ENCODE data around the gene PTGES2.
A peak's percentile ranks its signal among the peaks of the same experiment; 100 is the strongest.
"Not testable (repeated sequence)": the region's sequence is repeated elsewhere in the genome, so short reads cannot be mapped to it uniquely, and the experiment has no call there.

Gene PTGES2

DNA sequence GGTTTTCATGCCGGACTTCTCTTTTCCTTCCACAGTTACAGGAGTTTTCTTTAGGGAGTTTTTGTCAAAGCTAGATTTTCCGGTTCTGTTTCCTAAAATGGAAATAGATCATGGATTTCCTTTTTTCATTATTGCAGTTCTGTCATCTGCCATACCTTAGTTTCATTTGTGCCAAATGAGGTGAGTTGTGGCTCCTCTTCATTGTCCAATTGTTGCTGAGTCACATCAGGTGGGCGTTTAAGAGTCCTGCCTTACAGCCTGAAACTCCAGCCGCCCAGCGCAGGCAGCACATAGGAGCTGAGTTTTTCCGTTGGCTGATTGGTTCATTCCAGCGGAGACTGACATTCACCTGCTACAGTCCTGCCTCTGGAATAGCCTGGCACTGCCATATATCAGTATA lies 45.4 kb downstream of the PTGES2 start:
- Histone ChIP-seq H3K9me3 (replicated peaks in 1 of 11) (no peaks in the 10 kb centered on the region), H3K27ac (peak overlapping the region in 7 of 11 experiments; percentile 0 to 60 (median 29); a peak in 11 of 22 replicates), H3K27me3 (no peaks in the 10 kb centered on the region), H3K4me1 (peaks cover 23 to 65% (median 55%) of the 10 kb centered on the region in 10 experiments), H3K4me3 (no peak overlapping the region), H4K20me1 (peaks cover 46 to 100% (median 96%) of the 10 kb centered on the region in 11 experiments; a peak in 21 of 22 replicates), H3K4me2 (peak overlapping the region; percentile 33 to 78 (median 64)), H3K36me3 (peaks cover 9 to 79% (median 53%) of the 10 kb centered on the region in 11 experiments; a peak in 21 of 22 replicates), H3K9ac (peak overlapping the region in 7 of 11 experiments; percentile 10 to 37 (median 22); a peak in 9 of 22 replicates)
- TF ChIP-seq Cebpa-rat (IDR thresholded peaks at IDR 0.05) = no peak

DNA sequence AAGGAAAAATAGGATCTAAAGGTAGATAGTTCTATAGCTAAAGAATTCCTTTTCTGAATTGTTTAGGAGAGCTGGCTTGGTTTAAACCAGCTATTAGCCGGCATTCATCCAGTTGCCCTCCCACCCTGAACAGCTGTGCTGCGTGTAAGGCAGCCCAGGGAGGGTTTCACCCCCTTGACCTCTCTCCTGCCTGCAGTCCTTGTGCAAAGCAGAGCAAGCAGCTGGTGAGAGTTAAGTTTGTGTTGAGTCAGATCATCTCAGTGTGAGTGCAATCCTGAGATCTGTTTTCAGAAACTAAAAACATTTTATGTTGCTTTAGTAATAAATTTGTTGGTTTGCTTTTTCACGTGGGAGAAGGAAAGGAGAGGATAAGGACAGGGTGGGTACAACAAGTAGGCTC lies 46.5 kb downstream of the PTGES2 start:
- Histone ChIP-seq H3K4me3 (no peak overlapping the region), H3K27ac (peak overlapping the region in 9 of 11 experiments; percentile 0 to 60 (median 21); a peak in 11 of 22 replicates), H3K9ac (peak overlapping the region in 6 of 11 experiments; percentile 5 to 47 (median 22); a peak in 6 of 22 replicates), H3K4me2 (peak overlapping the region; percentile 33 to 78 (median 64)), H3K9me3 (replicated peaks in 1 of 11) (no peaks in the 10 kb centered on the region), H3K36me3 (peaks cover 8 to 80% (median 55%) of the 10 kb centered on the region in 11 experiments; a peak in 21 of 22 replicates), H3K4me1 (peaks cover 23 to 70% (median 58%) of the 10 kb centered on the region in 10 experiments), H3K27me3 (no peaks in the 10 kb centered on the region), H4K20me1 (peaks cover 46 to 100% (median 95%) of the 10 kb centered on the region in 11 experiments; a peak in 21 of 22 replicates)
- no peak for TF ChIP-seq Cebpa-rat (IDR thresholded peaks at IDR 0.05)

DNA sequence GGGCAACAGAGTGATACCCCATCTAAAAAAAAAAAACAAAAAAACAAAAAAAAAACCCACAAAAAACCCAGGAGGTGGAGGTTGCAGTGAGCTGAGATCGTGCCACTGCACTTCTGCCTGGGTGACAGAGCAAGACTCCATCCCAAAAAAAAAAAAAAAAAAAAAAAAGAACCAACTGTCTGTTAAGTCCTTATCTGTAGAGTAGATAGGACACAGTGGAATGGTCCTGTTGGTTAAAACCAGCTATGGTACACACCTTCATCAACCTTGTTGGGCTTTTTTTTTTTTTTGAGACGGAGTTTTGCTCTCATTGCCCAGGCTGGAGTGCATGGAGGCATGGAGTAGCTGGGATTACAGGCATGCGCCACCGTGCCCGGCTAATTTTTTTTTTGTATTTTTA lies 47.3 kb downstream of the PTGES2 start:
- Histone ChIP-seq H3K4me3 (no peak overlapping the region), H4K20me1 (peaks cover 38 to 100% (median 93%) of the 10 kb centered on the region in 11 experiments; a peak in 21 of 22 replicates), H3K27ac (peak overlapping the region in 1 of 11 experiments; percentile 60; a peak in 1 of 22 replicates)

DNA sequence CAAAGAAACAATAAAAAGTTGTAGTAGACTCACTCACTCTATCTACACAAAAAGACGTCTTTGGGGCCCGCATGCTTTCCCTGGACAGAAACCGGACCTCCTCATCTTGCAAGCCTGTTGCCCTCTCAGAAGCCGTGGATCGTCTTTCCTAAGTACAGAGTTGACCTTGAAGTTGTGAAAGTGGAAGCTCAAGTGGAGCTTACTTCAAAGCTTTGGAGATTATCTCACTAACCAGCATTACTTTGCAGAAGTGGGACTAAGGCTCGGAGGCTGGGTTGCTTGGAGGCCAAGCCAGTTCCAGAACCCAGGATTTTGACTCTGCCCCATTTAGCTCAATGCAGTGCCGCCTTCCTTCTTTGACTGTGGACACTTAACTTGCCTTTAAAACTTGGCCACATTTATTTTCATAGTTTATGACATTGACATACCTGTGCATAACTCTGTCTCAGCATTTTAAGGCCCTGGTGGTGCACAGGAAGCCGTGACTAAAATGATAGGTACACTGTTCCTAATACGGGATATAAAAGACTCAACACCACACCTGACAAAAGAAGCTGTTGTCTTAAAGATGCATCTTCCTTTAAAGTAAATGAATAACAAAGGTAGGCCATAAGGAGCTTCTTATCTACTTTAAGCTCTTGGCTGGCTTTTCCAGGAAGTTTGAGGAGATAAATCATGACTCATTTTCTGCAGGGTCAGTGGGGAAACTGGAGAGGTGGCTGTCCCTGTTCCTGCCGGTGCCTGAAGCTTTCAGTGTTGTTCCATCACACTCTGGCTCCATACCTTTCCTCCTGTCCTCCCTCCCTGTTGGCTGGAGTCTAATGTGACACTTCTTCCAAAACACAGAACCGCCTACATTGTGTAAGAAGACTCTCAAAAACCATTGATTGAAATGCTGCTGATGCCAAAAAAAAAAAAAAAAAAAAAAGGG lies 48.8 kb downstream of the PTGES2 start:
- no peaks in the 10 kb centered on the region for H3K27me3 ChIP-seq
- H3K9me3 ChIP-seq (replicated peaks in 1 of 11) = no peaks in the 10 kb centered on the region
- H3K36me3 ChIP-seq = peaks cover 0 to 82% (median 59%) of the 10 kb centered on the region in 11 experiments; a peak in 18 of 22 replicates
- H3K4me2 ChIP-seq = peak overlapping the region in 6 of 11 experiments; percentile 30 to 80 (median 74); a peak in 12 of 22 replicates
- no peak for TF ChIP-seq Cebpa-rat (IDR thresholded peaks at IDR 0.05)
- H3K9ac ChIP-seq = peak overlapping the region in 2 of 11 experiments; percentile 41 to 51; a peak in 3 of 22 replicates
- peak overlapping the region in 6 of 11 experiments; percentile 8 to 70 (median 44); a peak in 10 of 22 replicates for H3K27ac ChIP-seq
- peaks cover 32 to 100% (median 93%) of the 10 kb centered on the region in 11 experiments; a peak in 21 of 22 replicates for H4K20me1 ChIP-seq
- H3K4me1 ChIP-seq = peaks cover 25 to 87% (median 66%) of the 10 kb centered on the region in 10 experiments
- H3K4me3 ChIP-seq = no peak overlapping the region

More for the DNA sequence above, 47.3 kb downstream of the PTGES2 start:
- Histone ChIP-seq H3K4me1 (peaks cover 23 to 75% (median 58%) of the 10 kb centered on the region in 10 experiments), H3K9ac (no peak overlapping the region), H3K9me3 (replicated peaks in 1 of 11) (no peaks in the 10 kb centered on the region), H3K4me2 (peak overlapping the region; percentile 33 to 78 (median 64)), H3K27me3 (no peaks in the 10 kb centered on the region), H3K36me3 (peaks cover 0 to 80% (median 55%) of the 10 kb centered on the region in 11 experiments; a peak in 21 of 22 replicates)
- no peak for TF ChIP-seq Cebpa-rat (IDR thresholded peaks at IDR 0.05)

DNA sequence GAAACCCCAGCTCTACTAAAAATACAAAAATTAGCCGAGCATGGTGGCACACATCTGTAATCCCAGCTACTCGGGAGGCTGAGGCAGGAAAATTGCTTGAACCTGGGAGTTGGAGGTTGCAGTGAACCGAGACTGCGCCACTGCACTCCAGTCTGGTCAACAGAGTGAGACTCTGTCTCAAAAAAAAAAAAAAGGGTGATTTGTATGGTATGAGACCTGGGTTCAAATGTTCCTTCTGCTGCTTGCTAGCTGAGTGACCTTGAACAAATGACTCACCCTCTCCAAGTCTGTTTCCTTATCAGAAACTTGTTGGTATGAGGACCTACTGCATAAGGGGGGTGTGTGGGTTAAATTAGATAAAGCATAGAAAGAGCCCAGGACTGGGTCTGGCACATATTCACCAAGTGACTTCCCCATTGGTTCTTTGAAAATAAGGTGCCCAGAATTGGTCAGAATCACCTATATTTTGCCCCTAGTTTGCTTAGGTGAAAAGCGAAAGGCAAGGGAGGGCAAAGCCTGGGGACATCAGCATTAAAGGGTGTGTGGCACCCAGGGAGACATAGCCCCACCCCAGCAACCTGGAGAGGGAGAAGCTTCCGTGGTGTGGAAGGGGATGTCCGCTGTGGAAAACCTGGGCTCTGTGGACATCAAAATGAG lies 49.6 kb downstream of the PTGES2 start:
- Histone ChIP-seq H3K9me3 (replicated peaks in 1 of 11) (no peaks in the 10 kb centered on the region), H3K4me2 (peak overlapping the region in 6 of 11 experiments; percentile 30 to 80 (median 74); a peak in 11 of 22 replicates), H3K27me3 (no peaks in the 10 kb centered on the region), H4K20me1 (peaks cover 32 to 100% (median 91%) of the 10 kb centered on the region in 11 experiments; a peak in 21 of 22 replicates), H3K9ac (peak overlapping the region in 2 of 11 experiments; percentile 41 to 51; a peak in 3 of 22 replicates), H3K27ac (peak overlapping the region in 6 of 11 experiments; percentile 8 to 70 (median 44); a peak in 10 of 22 replicates), H3K4me3 (no peak overlapping the region), H3K4me1 (peaks cover 33 to 95% (median 71%) of the 10 kb centered on the region in 10 experiments), H3K36me3 (peaks cover 0 to 88% (median 63%) of the 10 kb centered on the region in 11 experiments; a peak in 18 of 22 replicates)
- TF ChIP-seq Cebpa-rat (IDR thresholded peaks at IDR 0.05) = no peak

DNA sequence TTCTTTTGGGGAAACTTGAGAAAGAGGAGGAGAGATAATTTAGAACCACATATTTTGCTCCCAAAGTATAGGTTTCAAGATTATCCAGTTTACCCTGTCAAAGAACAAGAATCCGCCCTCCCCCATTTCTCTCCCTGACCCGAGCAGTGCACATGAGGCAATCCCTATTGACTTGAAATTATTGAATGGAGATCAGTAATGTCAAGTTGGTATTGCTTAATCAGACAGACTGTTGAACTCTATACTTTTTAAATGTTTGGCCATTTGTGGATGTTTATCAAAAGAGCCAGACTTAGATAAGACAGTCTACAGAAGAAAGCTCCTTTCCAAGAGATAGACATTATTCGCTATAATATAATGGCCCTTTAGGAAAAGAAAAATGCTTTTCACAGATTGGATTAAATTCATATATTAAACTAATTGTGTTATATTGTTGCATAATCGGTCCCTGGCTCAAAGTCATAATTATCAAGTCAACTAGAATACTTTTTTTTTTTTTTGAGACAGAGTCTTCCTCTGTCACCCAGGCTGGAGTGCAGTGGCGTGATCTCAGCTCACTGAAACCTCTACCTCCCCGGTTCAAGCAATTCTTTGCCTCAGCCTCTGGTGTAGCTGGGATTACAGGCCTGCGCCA lies 54.2 kb downstream of the PTGES2 start:
- Histone ChIP-seq H3K4me3 (peak overlapping the region in 8 of 10 experiments; percentile 27 to 93 (median 42); a peak in 12 of 20 replicates), H4K20me1 (peaks cover 10 to 98% (median 52%) of the 10 kb centered on the region in 11 experiments; a peak in 21 of 22 replicates), H3K9me3 (replicated peaks in 1 of 11) (no peaks in the 10 kb centered on the region), H3K27ac (peak overlapping the region; percentile 60 to 97 (median 81)), H3K4me2 (peak overlapping the region; percentile 85 to 96 (median 91)), H3K36me3 (peaks cover 0 to 68% (median 47%) of the 10 kb centered on the region in 11 experiments; a peak in 18 of 22 replicates), H3K27me3 (no peaks in the 10 kb centered on the region), H3K4me1 (peaks cover 50 to 84% (median 69%) of the 10 kb centered on the region in 10 experiments), H3K9ac (peak overlapping the region; percentile 63 to 85 (median 74); a peak in 21 of 22 replicates)
- peak in 1 of 11 experiments; percentile 13; a peak in 1 of 22 replicates for TF ChIP-seq Cebpa-rat (IDR thresholded peaks at IDR 0.05)

DNA sequence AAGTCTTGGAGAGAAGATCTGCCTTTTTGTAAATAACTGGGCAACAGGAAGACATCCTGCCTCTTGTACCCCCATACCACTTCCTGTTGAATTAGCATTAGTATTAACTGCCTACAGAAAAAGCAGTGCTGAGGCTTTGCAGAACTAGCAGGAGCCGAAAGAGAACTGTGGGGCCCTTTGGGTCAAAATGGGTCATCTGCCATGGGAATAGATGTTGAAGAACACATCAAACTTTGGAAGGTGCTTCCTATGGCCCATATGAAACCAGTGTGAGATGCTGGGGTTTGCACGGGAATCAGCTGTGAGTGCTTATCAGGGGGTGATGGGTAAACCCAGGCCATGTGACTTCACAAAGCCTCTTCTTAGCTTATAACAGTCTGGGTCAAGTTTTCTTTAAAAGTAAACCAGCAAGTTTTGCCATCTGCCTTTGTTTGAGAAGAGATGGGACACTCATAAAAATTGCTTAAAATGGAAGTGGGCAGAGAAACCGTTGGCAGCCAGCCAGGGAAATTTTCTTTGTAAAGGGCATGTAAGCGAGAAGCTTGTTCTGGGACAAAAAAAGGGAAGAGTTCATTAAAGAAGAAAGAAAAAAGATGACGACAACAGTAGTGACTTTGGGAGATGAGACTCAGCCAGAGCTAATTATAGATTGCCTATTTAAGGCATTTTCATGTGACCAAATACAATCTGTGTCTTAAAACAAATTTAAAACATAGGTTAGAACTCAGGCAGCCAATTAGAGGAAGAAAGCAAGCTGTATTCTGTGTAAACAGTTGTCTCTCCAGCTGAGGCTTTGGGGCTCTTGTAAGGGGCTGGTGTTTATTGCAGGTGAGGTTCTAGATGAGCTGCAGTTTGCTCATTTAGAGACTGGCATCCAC lies 55.1 kb downstream of the PTGES2 start:
- Histone ChIP-seq H3K27me3 (no peaks in the 10 kb centered on the region), H3K4me3 (peak overlapping the region; percentile 13 to 93 (median 40); a peak in 18 of 20 replicates), H3K9ac (peak overlapping the region; percentile 63 to 85 (median 74)), H3K9me3 (replicated peaks in 1 of 11) (no peaks in the 10 kb centered on the region), H3K36me3 (peaks cover 0 to 58% (median 38%) of the 10 kb centered on the region in 11 experiments; a peak in 18 of 22 replicates), H4K20me1 (peaks cover under 1 to 91% (median 44%) of the 10 kb centered on the region in 11 experiments; a peak in 18 of 22 replicates), H3K4me1 (peaks cover 50 to 74% (median 59%) of the 10 kb centered on the region in 10 experiments), H3K4me2 (peak overlapping the region; percentile 85 to 96 (median 91)), H3K27ac (peak overlapping the region; percentile 60 to 97 (median 81))
- TF ChIP-seq Cebpa-rat (IDR thresholded peaks at IDR 0.05) = no peak

DNA sequence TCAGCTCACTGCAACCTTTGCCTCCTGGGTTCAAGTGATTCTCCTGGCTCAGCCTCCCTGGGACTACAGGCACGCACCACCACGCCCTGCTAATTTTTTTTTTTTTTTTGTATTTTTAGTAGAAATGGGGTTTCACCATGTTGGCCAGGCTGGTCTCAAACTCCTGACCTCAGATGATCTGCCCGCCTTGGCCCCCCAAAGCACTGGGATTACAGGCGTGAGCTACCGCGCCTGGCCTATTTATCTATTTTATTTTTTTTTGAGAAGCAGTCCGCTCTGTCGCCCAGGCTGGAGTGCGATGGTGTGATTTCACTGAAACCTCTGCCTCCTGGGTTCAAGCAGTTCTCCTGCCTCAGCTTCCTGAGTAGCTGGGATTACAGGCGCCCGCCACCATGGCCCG lies 56.1 kb downstream of the PTGES2 start:
- Histone ChIP-seq H3K4me2 (peak overlapping the region; percentile 85 to 96 (median 91)), H3K27ac (peak overlapping the region; percentile 60 to 97 (median 81)), H3K9ac (peak overlapping the region; percentile 63 to 85 (median 74)), H3K4me1 (peaks cover 53 to 70% (median 59%) of the 10 kb centered on the region in 10 experiments), H3K36me3 (peaks cover 0 to 51% (median 31%) of the 10 kb centered on the region in 11 experiments; a peak in 17 of 22 replicates), H4K20me1 (peaks cover 0 to 82% (median 35%) of the 10 kb centered on the region in 11 experiments; a peak in 15 of 22 replicates), H3K4me3 (peak overlapping the region; percentile 13 to 93 (median 40); a peak in 18 of 20 replicates)
- H3K27me3 ChIP-seq; H3K9me3 ChIP-seq (replicated peaks in 1 of 11): not testable (repeated sequence)
